Left lobe of liver (tissue), 2 donors: ENCODE data around the gene ZCCHC9. TPM values are rescaled to one million over a fixed set of nuclear protein-coding genes. Genes with fewer than 3 reads are reported as not detected.
"Not testable (repeated sequence)": the region's sequence is repeated elsewhere in the genome, so short reads cannot be mapped to it uniquely, and the experiment has no call there.

Experiments used
- ATAC-seq: fragments of 200-7000 bp; cut with Tn5 transposase; one replicate; pipeline ENCODE4 v1.9.1; 2020; ENCODE audit warnings: mild to moderate bottlenecking, moderate library complexity
- DNase-seq: peaks from one replicate; pipeline ENCODE4 v3.0.0-alpha.2; 2020; ENCODE audit warnings: low spot score
- total RNA-seq: library from RNA; stranded (reverse); gene quantifications from one replicate; pipeline ENCODE4 v1.2.1, GENCODE V29; 2021
- donor health status: DM: no; HTN: no; CAD: no; lungs with moderate emphysema.
- donor health status: DM: no; HTN: yes; CAD: no.

ZCCHC9 gene, protein sequence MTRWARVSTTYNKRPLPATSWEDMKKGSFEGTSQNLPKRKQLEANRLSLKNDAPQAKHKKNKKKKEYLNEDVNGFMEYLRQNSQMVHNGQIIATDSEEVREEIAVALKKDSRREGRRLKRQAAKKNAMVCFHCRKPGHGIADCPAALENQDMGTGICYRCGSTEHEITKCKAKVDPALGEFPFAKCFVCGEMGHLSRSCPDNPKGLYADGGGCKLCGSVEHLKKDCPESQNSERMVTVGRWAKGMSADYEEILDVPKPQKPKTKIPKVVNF
- 12.2 TPM for total RNA-seq

DNA sequence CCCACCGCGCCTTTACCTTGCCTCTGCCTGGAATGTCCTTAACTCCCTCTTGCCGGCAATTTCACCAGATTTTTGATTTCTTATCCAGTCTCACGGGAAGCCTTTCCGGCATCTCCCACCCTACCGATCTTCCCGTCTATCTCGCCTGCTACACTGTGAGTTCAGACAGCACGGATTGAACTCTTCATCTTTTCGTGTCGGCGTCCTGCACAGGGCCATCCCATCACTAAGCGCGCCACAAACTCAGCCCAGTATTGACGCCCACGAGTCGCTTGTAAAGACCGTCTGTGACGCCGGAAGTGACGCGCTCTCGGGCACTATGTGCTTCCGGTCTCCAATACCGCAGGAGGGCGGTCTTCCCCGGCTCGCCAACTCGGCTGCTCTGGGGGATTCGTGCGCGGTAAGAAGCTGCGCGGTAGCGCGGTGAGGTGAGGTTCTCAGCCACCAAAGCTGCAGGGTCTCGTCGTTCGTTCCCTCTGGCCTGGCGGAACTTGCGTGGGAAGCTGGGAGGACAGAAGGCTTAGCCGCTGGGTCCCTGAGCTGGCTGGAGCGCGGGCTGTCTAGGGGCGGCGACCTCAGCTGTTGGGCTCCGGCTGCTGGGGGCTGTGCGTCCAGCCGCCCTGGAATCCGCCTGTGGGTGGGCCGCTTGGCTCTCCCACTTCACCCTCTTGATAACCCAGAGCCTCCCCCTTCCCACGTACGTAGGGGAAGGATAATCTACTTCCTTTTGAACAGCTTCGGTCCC, at the start of gene ZCCHC9:
ZCCHC9 (plus strand) TSS at position 317 of the 745 bp plus-strand sequence. CDS start 3,171 bp downstream, outside the sequence.
- ATAC-seq: peak; percentile 88

DNA sequence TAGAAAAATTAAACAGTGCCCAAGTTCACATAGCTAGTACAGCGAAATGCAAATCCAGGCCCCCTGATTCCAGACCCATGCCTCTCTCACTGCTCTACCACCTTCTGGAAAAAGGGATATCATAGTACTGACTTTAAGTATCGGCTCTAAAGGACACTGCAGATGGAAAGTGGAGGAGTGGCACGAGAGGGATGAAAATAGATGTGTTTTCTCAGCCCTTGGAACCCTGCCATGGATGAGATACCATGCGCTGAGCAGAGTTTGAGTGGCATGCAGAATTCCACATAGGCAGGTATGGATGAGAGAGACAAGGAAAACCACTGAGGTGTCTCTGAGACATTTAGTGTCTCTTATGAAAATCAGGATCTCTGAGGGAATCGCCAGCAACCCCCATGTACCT, 49.5 kb upstream of the ZCCHC9 start:
- DNase-seq (no peak), ATAC-seq (no peak)

More for the DNA sequence above, at the start of gene ZCCHC9:
- peak; percentile 94 for DNase-seq

DNA sequence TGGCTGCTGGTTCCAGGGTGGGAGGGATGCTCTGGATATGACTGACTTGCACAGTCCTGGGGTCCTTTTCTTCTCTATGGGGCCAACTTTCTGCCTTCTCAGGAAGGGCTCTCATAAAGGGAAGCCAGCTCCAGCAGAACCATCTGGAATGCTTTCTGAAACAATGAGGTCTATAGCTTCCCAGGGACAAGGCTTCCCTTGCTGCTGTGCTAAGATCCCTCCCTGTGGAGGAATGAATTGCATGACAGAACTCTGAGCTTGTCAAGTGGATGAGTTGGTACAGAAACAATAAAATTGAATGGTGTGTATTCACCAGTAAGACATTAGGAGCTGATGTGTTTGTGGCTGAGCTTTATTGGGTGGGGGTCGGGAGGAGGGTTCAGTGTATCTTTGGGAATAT, 48.5 kb upstream of the ZCCHC9 start:
- no peak for ATAC-seq
- no peak for DNase-seq

DNA sequence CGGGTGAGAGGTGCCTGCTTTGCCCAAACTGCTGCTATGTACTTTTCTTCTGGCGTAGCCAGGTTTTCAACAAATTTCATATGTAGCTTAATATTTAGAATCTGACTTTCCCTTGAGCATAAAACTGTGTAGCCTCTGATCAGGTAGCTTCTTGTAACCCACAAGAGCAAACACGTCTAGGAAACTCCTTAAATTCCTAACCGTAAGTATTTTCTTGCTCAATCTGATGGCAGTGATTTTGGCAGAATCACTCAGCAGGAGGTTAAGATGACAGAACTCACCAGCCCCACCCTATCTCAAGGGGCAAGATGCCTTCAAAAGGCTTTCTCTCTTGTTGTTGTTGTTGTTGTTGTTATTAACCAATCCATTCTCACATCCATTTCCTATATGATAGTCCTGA, 47.5 kb upstream of the ZCCHC9 start:
- no peak for DNase-seq

DNA sequence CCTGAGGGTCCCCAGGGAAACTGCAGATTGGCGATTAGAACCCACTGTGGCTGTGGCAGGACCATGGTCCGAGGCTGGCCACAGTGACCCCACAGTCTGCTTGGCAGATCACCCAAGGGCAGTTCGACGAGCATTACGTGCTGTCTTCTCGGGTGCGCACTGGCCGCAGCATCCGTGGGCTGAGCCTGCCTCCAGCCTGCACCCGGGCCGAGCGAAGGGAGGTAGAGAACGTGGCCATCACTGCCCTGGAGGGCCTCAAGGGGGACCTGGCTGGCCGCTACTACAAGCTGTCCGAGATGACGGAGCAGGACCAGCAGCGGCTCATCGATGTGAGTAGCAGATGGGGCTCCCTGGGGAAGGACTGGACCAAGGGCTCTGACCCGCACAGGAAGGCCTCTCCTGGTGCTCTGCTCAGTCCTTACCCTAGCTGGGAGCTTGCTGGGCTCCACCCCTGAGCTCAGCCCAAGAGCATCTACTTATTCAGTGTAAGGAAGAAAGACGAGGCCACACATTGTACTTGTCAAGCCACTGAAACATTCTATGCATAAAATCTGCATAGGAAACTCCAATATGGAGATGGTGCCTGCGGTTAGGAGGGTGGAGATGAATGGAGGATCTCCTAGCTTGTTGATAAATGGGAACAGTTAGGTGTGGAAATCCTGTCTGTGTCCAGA, 46.4 kb upstream of the ZCCHC9 start:
- ATAC-seq (no peak), DNase-seq (no peak)

More for the DNA sequence above, 47.5 kb upstream of the ZCCHC9 start:
- ATAC-seq: no peak

DNA sequence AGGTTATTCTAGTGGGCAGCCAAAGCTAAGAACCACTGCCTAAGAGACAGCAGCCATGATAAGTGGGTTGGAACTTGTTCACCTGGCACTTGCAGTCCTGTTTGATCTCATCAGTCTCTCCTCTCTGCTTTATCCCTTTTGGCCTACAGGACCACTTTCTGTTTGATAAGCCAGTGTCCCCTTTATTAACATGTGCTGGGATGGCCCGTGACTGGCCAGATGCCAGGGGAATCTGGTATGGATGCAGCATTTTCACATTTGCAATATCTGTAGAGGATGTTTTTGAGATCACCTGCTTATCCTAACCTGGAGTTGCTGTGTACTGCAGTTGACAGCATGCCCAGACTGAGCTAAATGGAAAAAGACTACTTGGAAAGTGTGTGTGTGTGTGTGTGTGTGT, 44.6 kb upstream of the ZCCHC9 start:
- DNase-seq: no peak
- ATAC-seq: no peak

DNA sequence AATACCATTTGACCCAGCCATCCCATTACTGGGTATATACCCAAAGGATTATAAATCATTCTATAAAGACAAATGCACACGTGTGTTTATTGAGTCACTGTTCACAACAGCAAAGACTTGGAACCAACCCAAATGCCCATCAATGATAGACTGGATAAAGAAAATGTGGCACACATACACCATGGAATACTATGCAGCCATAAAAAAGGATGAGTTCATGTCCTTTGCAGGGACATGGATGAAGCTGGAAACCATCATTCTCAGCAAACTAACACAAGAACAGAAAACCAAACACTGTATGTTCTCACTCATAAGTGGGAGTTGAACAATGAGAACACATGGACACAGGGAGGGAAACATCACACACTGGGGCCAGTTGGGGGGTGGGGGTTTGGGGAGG, 38.6 kb upstream of the ZCCHC9 start:
- DNase-seq, ATAC-seq: not testable (repeated sequence)

DNA sequence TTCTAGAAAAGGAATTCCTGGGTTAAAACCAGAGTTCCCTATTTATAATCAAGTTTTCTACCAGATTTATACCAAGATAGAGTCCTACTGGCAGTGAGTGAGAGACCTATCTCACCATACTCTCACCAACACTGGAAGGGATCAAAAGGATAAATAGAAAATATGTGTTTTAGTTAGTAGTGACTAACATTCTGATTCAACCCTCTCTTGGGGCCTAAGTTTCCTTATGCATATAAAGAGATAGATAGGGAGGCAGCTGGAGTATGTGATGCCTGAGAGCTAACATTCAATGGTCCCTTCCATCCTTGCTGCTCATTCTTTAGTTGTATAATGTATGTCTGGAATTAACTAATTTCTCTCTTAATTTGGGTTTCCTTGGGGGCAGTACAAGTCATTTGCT, 36.3 kb upstream of the ZCCHC9 start:
- no peak for DNase-seq
- no peak for ATAC-seq

DNA sequence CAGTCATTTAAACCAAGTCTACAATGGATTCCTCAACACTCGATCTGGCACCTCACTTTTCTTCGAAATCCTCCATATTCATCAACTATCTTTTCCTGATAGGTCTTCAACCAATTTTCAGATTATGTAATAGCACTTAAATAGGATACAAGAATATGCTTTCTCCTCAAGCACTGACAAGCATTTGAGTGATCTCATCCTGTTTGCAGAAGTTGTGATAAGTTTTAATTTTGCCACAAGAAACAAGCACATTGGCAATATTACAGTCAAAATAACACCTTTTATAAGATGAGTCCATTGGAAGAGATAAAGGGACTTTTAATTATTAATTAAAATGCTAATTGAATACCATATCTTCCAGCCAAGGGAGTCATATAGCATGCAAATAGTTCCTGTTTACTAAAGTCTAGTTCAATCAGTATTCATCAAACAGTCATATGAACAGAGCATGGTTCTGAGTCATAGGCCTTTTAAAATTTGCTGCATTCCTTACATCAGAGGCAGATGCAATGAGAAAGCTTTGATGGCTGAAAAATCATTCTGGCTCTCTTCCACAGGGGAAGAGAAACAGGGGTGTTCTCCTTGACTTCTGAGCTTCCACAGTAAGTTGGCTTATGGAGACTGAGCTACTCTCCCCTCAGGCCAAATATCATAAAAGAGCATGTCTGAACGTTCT, 32.7 kb upstream of the ZCCHC9 start:
- ATAC-seq: no peak
- no peak for DNase-seq

DNA sequence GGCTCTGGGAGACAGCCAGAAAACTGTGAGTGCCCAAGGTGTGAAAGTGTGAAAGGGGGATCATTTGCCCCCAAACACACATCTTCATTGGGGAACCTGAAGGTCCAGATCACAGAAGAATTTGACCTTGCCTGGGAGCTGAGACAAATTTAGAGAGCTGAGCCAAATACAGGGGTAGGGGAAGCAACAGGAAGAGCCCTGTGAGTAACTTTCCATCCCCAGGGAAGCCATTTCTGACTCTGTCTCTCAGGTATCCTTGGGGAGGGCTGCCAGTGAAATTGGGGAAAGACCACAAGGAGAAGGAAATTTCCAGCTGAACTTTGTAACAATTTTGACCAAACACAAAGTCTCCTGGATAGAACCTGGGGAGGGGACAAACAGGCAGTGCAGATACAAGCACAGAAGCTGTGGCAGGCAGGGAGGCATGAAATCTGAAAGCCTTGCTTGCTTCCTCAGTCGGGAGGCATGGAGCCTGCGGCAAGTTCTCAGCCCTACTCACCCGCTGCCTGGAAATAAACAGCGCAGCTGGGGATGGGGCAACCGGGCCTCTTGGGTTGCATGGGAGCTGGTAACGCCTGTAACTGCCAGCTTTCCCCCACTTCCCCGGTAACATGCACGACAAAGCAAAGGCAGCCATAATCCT, 31.5 kb upstream of the ZCCHC9 start:
- ATAC-seq (peak; percentile 16), DNase-seq (no peak)

DNA sequence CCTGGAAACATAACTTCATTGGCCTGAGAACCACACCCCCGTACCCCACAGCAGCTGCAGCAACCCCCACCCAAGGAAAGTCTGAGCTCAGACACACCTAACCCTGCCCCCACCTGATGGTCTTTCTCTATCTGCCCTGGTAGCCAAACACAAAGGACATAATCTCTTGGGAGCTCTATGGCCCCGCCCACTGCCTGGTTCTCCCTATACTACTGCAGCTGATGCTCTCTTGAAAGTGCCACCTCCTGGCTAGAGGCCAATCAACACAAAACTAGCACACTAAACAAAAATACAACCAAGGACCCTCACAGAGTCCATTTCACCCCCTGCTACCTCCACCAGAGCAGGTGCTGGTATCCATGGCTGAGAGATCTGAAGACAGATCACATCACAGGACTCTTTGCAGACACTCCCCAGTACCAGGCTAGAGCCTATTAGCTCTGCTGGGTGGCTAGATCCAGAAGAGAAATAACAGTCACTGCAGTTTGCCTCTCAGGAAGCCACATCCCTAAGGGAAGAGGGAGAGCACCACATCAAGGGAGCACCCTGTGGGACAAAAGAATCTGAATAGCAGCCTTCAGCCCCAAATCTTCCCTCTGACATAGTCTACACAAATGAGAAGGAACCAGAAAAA, 30.9 kb upstream of the ZCCHC9 start:
- not testable (repeated sequence) for ATAC-seq, DNase-seq

DNA sequence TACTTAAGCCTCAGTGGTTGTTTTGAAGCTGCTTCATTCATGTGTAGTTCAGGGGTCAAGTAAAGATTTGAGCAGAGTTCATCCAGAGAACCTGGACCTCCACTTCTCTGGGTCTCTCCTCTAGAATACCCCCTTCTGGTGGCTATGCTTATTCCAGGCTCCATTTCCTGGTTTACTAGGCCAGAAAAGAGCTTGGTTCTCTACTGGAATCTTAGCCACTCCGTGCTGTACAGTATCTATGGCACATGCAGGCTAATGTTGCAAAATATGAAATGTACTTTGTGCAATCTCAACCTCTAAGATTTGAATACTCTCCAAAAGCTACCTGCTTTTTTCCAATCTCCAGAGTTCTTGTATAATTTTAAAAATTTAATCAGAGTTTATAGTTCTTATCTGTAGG, 17.4 kb upstream of the ZCCHC9 start:
- DNase-seq (no peak), ATAC-seq (peak; percentile 73)

DNA sequence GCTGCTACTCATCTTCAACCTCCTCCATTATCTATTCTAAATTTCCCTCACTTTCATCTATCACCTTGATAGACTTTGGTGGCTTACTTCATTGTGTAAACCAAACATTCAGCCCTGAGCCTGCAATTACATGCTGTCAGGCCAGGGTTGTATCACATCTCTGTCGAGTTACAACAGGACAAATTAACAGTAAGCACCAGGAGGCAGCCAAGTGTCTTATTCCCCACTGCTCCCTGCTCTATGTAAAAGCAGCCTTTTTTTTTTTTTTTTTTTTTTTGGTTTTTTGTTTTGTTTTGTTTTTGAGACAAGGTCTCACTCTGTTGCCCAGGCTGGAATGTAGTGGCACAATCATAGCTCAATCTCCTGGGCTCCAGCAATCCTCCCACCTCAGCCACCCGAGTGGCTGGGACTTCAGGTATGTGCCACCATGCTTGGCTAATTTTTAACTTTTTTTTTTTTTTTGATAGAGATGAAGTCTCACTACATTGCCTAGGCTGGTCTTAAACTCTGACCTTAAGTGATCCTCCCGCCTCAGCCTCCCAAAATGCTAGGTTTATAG, 15.2 kb upstream of the ZCCHC9 start:
- peak; percentile 45 for ATAC-seq
- DNase-seq: no peak

DNA sequence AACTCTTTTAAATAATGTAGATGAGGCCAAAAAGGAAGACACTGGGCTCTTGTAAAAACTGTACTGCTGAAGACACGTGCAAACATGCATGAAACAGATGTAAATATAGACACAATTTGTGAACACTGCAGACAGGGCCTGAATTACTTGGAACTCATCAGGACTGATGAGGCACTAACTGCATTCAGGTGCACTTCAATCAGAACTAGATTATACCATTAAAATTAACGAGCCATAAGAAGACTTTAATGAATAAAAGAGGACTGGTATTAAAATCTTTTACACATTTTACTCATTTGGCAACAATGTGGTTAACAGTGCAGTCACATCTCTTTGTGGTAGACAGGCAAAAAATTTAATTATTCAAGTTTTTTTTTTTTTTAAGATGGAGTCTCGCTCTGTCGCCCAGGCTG, 13.4 kb upstream of the ZCCHC9 start:
- DNase-seq (no peak), ATAC-seq (no peak)

DNA sequence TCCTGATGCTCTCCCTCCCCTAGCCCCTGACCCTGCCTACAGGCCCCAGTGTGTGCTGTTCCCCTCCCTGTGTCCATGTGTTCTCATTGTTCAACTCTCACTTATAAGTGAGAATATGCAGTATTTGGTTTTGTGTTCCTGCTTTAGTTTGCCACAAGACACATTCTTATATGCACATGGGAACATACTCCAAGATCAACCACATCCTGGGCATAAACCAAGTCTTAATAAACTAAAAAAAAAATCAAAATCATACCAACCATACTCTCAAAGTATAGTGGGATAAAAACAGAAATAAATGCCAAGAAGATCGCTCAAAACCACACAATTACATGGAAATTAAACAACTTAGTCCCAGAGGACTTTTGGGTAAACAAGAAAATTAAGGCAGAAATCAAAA, 11.2 kb upstream of the ZCCHC9 start:
- ATAC-seq (no peak), DNase-seq (no peak)

DNA sequence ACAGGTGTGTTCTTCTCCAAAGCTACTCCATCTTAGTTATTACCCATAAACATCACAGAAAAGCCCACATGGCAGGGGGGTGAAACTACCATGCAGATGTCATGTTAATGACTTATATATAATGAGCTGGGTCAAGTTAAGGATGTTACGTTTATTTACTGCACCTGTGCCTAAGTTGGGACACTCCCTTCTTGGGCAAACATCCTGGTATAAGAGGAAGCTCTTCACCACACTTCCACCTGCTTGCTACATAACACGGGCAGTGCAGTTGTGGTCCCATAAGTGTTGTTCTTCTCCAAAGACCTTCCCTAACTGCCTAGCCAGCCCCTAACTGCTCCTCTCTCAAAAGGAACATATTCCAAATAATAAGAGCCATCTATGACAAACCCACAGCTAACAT, 9.3 kb upstream of the ZCCHC9 start:
- no peak for ATAC-seq

DNA sequence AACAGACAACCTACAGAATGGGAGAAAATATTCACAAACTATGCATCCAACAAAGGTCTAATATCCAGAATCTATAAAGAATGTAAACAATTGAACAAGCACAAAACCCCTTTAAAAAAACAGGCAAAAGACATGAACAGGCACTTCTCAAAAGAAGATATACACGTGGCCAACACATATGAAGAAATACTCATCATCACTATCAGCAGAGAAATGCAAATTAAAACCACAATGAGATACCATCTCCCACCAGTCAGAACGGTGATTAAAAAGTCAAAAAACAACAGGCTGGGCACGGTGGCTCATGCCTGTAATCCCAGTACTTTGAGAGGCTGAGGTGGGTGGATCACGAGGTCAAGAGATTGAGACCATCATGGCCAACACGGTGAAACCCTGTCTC, 7.4 kb upstream of the ZCCHC9 start:
- not testable (repeated sequence) for DNase-seq, ATAC-seq

More for the DNA sequence above, 9.3 kb upstream of the ZCCHC9 start:
- DNase-seq: no peak

DNA sequence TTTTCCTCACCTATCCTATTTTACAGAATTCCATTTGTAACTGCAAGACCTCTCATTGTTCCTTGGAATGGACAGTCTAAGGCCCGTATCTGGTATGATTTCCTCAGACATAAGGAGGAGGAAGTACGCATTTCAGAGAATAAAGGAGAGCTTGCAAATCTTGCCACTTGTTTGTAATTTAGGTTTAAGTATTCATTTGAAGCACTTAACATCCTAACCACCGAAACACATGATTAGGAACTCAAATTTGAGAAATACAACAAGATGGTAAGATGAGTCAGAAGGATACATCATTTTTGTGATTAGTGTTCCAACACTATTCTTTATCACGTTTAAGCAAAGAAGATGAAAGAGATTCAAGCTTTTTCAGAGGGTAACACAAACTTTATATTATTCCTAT, 3.9 kb upstream of the ZCCHC9 start:
- DNase-seq: no peak
- no peak for ATAC-seq

DNA sequence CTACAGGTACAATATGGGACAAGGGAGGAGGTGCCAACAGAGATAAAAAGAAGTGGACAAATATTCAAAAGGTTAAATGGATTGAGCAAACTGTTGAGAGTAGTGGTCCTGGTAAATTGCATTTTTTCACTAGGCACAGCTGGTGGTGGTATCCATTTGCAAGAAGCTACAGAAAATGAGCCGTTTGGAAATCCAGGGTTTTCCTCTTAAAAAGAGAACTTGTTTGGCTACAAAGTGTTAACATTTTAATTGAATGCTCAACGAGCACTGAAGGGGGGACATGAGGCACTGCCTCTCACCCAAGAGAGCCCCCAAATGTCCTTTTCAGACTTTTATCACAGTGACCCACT, 491 bp upstream of the ZCCHC9 start:
- ATAC-seq: no peak
- DNase-seq: no peak

DNA sequence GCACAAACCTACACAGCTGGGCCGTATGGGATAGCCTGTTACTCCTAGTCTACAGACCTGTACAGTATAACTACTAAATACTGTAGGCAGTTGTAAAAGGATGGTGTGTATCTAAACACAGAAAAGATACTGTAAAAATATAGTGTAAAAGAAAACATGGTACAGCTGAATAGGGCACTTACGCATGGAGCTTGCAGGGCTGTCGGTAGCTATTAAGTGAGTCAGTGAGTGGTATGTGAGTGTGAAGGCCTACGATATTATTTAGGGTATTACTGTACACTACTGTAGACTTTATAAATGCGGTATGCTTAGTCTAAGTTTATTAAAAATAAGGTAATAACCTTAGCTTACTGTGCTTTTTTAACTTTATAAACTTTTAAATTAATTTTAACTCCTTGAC, 1.2 kb downstream of the ZCCHC9 start:
- DNase-seq (no peak), ATAC-seq (no peak)
